HCT116 (cell line): ENCODE measurements around the gene SPATA20. TPM values are rescaled to one million over a fixed set of nuclear protein-coding genes. Genes with fewer than 3 reads are reported as not detected.

Experiments
- ATAC-seq: fragments of 200-7000 bp; cut with Tn5 transposase; 2 replicates; pipeline ENCODE4 v1.9.1; 2020; ENCODE audit warnings: mild to moderate bottlenecking, moderate library complexity
- BruUV-seq: library from RNA; stranded (reverse); fragments of 400-500 nt; replicated peaks from 2 replicates; lab custom pipeline; 2021; lab: Mats Ljungman, UMichigan
- CTCF ChIA-PET: fragments of 300-600 bp; sonication (Branson Sonifier 250); formaldehyde crosslinking; loops from one replicate; lab custom pipeline; 2021; ENCODE audit warnings: antibody characterized with exemption; lab: Charles Lee
- POLR2A ChIA-PET: fragments of 300-600, 350-600 bp; sonication (Branson Sonifier 250); formaldehyde crosslinking; loops from one replicate; lab custom pipeline; 2021; ENCODE audit warnings: antibody characterized with exemption; lab: Charles Lee
- RAD21 ChIA-PET, 2 experiments: fragments of 300-600 bp; sonication (Branson Sonifier 250); formaldehyde crosslinking; loops; one replicate each; lab custom pipeline; 2023; ENCODE audit warnings: low total read pairs in 2 of 2; ENCODE audit not compliant: uncharacterized antibody in 2 of 2, unreplicated experiment in 2 of 2, low non-redundant PET in 1 of 2; lab: Charles Lee
- DNase-seq: peaks from one replicate; pipeline ENCODE4 v3.0.0-alpha.2; 2010; ENCODE audit warnings: low read depth, low spot score
- H2AFZ ChIP-seq: fragments of 200-600 bp; shearing (Covaris generic), sonication (generic); 2 replicates; pipeline ENCODE4 v1.6.1; 2017; ENCODE audit warnings: low read depth, mixed run types, mixed read lengths, antibody characterized with exemption, low read length; ENCODE audit not compliant: poor library complexity, severe bottlenecking
- H3K27ac ChIP-seq: 2 replicates; pipeline ENCODE4 v1.5.1; 2012; ENCODE audit warnings: low read depth, low read length
- H3K27me3 ChIP-seq: fragments of 200-600 bp; sonication (generic); 2 replicates; pipeline ENCODE4 v1.6.1; 2016; ENCODE audit warnings: mixed run types, low read length, mixed read lengths; ENCODE audit not compliant: insufficient read depth
- H3K36me3 ChIP-seq, 2 experiments: fragments of 200-500 bp in 1 of 2; fragments of 200-600 bp in 1 of 2; sonication (Bioruptor generic) in 1 of 2; sonication (generic) in 1 of 2; 2 replicates each; pipeline versions ENCODE4 v1.5.1 to v1.6.1; 2014 to 2016; ENCODE audit warnings: low read length in 2 of 2, inconsistent platforms in 1 of 2, mixed read lengths in 1 of 2, mixed run types in 1 of 2; ENCODE audit not compliant: insufficient read depth in 2 of 2, control insufficient read depth in 1 of 2
- H3K4me1 ChIP-seq, 2 experiments: fragments of 200-600 bp in 1 of 2; sonication (generic) in 1 of 2; 2 replicates each; pipeline versions ENCODE4 v1.5.1 to v1.6.1; 2012 to 2017; ENCODE audit warnings: low read length in 2 of 2, inconsistent platforms in 1 of 2, mild to moderate bottlenecking in 1 of 2, mixed read lengths in 1 of 2, mixed run types in 1 of 2, moderate library complexity in 1 of 2; ENCODE audit not compliant: insufficient read depth in 2 of 2, control insufficient read depth in 1 of 2
- H3K4me2 ChIP-seq: fragments of 200-600 bp; sonication (generic); 2 replicates; pipeline ENCODE4 v1.6.1; 2017; ENCODE audit warnings: mixed run types, low read length, mixed read lengths
- H3K4me3 ChIP-seq, 2 experiments: fragments of 200-600 bp in 1 of 2; sonication (generic) in 1 of 2; replicated peaks in 1 of 2; 2 replicates each; pipeline ENCODE4 v1.5.1; 2011 to 2016; ENCODE audit warnings: low read length in 2 of 2, control low read depth in 1 of 2, low read depth in 1 of 2, mild to moderate bottlenecking in 1 of 2, mixed read lengths in 1 of 2, mixed run types in 1 of 2
- H3K79me2 ChIP-seq: fragments of 200-600 bp; sonication (generic); 2 replicates; pipeline ENCODE4 v1.6.1; 2017; ENCODE audit warnings: mild to moderate bottlenecking, mixed run types, low read length, moderate library complexity, mixed read lengths; ENCODE audit not compliant: insufficient read depth
- H3K9ac ChIP-seq: fragments of 200-600 bp; sonication (generic); 2 replicates; pipeline ENCODE4 v1.6.1; 2016; ENCODE audit warnings: low read length, mixed read lengths
- H3K9me2 ChIP-seq: fragments of 200-600 bp; sonication (generic), shearing (Covaris generic); 2 replicates; pipeline ENCODE4 v1.6.1; 2017; ENCODE audit warnings: mixed run types, mild to moderate bottlenecking, moderate library complexity; ENCODE audit not compliant: insufficient read depth
- H3K9me3 ChIP-seq, 2 experiments: fragments of 200-500 bp in 1 of 2; fragments of 200-600 bp in 1 of 2; sonication (Bioruptor generic) in 1 of 2; sonication (generic) in 1 of 2; 2 replicates each; pipeline ENCODE4 v1.6.1; 2014 to 2017; ENCODE audit warnings: low read length in 2 of 2, mixed read lengths in 2 of 2, inconsistent platforms in 1 of 2, low read depth in 1 of 2, mild to moderate bottlenecking in 1 of 2, mixed run types in 1 of 2, moderate library complexity in 1 of 2; ENCODE audit not compliant: control insufficient read depth in 1 of 2, insufficient read depth in 1 of 2
- H4K20me1 ChIP-seq: fragments of 200-600 bp; sonication (generic), shearing (Covaris generic); 2 replicates; pipeline ENCODE4 v1.6.1; 2017; ENCODE audit warnings: mixed run types, mild to moderate bottlenecking, moderate library complexity; ENCODE audit not compliant: insufficient read depth
- ATF3 ChIP-seq: IDR thresholded peaks from 2 replicates; pipeline ENCODE4 v1.6.1; 2012
- CBX3 ChIP-seq: IDR thresholded peaks from 2 replicates; pipeline ENCODE4 v1.6.1; 2012; ENCODE audit warnings: low read depth
- CEBPB ChIP-seq: IDR thresholded peaks from 2 replicates; pipeline ENCODE4 v1.6.1; 2012; ENCODE audit warnings: low read depth
- CTCF ChIP-seq, 3 experiments: fragments of 200-600 bp in 1 of 3; sonication (generic) in 1 of 3; IDR thresholded peaks in 2 of 3; conservative IDR thresholded peaks in 1 of 3; 2 replicates each; pipeline ENCODE4 v1.5.1; 2012 to 2017; ENCODE audit warnings: low read depth in 2 of 3, low read length in 2 of 3, antibody characterized with exemption in 1 of 3, borderline replicate concordance in 1 of 3, control low read depth in 1 of 3, mild to moderate bottlenecking in 1 of 3, mixed read lengths in 1 of 3, mixed run types in 1 of 3, moderate library complexity in 1 of 3; ENCODE audit not compliant: insufficient read depth in 1 of 3
- EGR1 ChIP-seq: IDR thresholded peaks from 2 replicates; pipeline ENCODE4 v1.6.1; 2012; ENCODE audit warnings: low read depth
- ELF1 ChIP-seq: IDR thresholded peaks from 2 replicates; pipeline ENCODE4 v1.6.1; 2012; ENCODE audit warnings: low read depth, borderline replicate concordance
- EZH2 ChIP-seq: fragments of 200-600 bp; sonication (generic); IDR thresholded peaks from 2 replicates; pipeline ENCODE4 v1.6.1; 2017; ENCODE audit warnings: antibody characterized with exemption, mixed run types
- EZH2phosphoT487 ChIP-seq: fragments of 200-600 bp; IDR thresholded peaks from 2 replicates; pipeline ENCODE4 v1.6.1; 2018; ENCODE audit warnings: antibody characterized with exemption, borderline replicate concordance
- FOSL1 ChIP-seq: IDR thresholded peaks from 2 replicates; pipeline ENCODE4 v1.6.1; 2012; ENCODE audit warnings: low read depth
- JUND ChIP-seq: IDR thresholded peaks from 2 replicates; pipeline ENCODE4 v1.6.1; 2012
- MAX ChIP-seq: IDR thresholded peaks from 2 replicates; pipeline ENCODE4 v1.6.1; 2012
- POLR2A ChIP-seq: IDR thresholded peaks from 2 replicates; pipeline ENCODE4 v1.7.0; 2011; ENCODE audit warnings: borderline replicate concordance; ENCODE audit not compliant: insufficient read depth, insufficient read length; ENCODE audit errors: extremely low read depth
- RAD21 ChIP-seq: IDR thresholded peaks from 2 replicates; pipeline ENCODE4 v1.6.1; 2012; ENCODE audit warnings: low read depth, mild to moderate bottlenecking
- REST ChIP-seq: IDR thresholded peaks from 2 replicates; pipeline ENCODE4 v1.6.1; 2012; ENCODE audit warnings: low read depth
- SP1 ChIP-seq: IDR thresholded peaks from 2 replicates; pipeline ENCODE4 v1.6.1; 2012; ENCODE audit warnings: low read depth
- TCF7L2 ChIP-seq: IDR thresholded peaks from 2 replicates; pipeline ENCODE4 v1.7.0; 2011; ENCODE audit warnings: borderline replicate concordance, inconsistent platforms; ENCODE audit not compliant: insufficient read depth, insufficient read length; ENCODE audit errors: extremely low read depth
- ZBTB33 ChIP-seq: IDR thresholded peaks from 2 replicates; pipeline ENCODE4 v1.6.1; 2011; ENCODE audit warnings: mild to moderate bottlenecking, low read length, moderate library complexity; ENCODE audit not compliant: insufficient replicate concordance; ENCODE audit errors: extremely low read depth
- ZFX ChIP-seq: fragments of 450-650 bp; IDR thresholded peaks from 2 replicates; pipeline ENCODE4 v1.6.1; 2017
- ZNF274 ChIP-seq: fragments of 200-500 bp; sonication (Bioruptor generic); IDR thresholded peaks from 2 replicates; pipeline ENCODE4 v1.6.1; 2014; ENCODE audit warnings: mild to moderate bottlenecking, low read depth, low read length, inconsistent platforms
- intact Hi-C: fragments of 100-400 bp; cut with micrococcal nuclease; formaldehyde crosslinking; loops from 2 replicates; pipeline ENCODE4 v1.10.0; 2022
- total RNA-seq: library from RNA; stranded (reverse); gene quantifications from one replicate; pipeline ENCODE4 v1.2.1, GENCODE V29; 2021; ENCODE audit not compliant: unreplicated experiment

Gene SPATA20
- total RNA-seq, 1 experiment from 2014 or later = 57.5 TPM

- ATAC-seq (no peak), DNase-seq (no peak)
- Histone ChIP-seq H3K9me2 (no peaks in the 10 kb centered on the region), H3K4me2 (no peak overlapping the region), H3K4me3 (no peak overlapping the region), H3K9ac (no peak overlapping the region), H3K79me2 (no peaks in the 10 kb centered on the region), H3K9me3 (no peaks in the 10 kb centered on the region), H3K36me3 (no peaks in the 10 kb centered on the region)
- POLR2A ChIA-PET = no interaction called here
- CTCF ChIA-PET = no interaction called here
- TF ChIP-seq POLR2A (no peak), CBX3 (no peak), FOSL1 (no peak), ELF1 (no peak), CTCF (IDR thresholded peaks at IDR 0.05 in 2 of 3, conservative IDR thresholded peaks at IDR 0.05 in 1 of 3; ENCODE audit: borderline replicate concordance in 1 of 3, insufficient read depth in 1 of 3, low read depth in 2 of 3, low read length in 2 of 3) (no peak), EGR1 (no peak), ATF3 (no peak), JUND (no peak), ZNF274 (no peak), TCF7L2 (no peak), EZH2 (no peak), SP1 (no peak), ZFX (no peak), EZH2phosphoT487 (no peak), CEBPB (no peak), ZBTB33 (no peak), MAX (no peak), REST (no peak), RAD21 (no peak)
- TF ChIP-seq, all 23 proteins: peak for 0
- H2AFZ ChIP-seq = no peak overlapping the region
- no TSS peak for BruUV-seq
- RAD21 ChIA-PET = no interaction called here
- no peak overlapping the region for H3K27ac ChIP-seq
- H4K20me1 ChIP-seq = no peaks in the 10 kb centered on the region
- H3K27me3 ChIP-seq = no peaks in the 10 kb centered on the region
- intact Hi-C loops = no loop called here
- peaks cover 0 to 6% of the 10 kb centered on the region in 2 experiments; a peak in 1 of 4 replicates for H3K4me1 ChIP-seq
These were observed 27.7 kb upstream of the SPATA20 start for GRCh38 chr17:50519141-50519834.
